Fibroblast of lung (primary cell): ENCODE data around the gene CCL13. TPM values are rescaled to one million over a fixed set of nuclear protein-coding genes. Genes with fewer than 3 reads are reported as not detected.

Experiments used
- DNase-seq, 2 donors: peaks; one replicate each; pipeline versions ENCODE4 v3.0.0 to v3.0.0-alpha.2; 2010; ENCODE audit warnings: low read depth in 2 of 2
- H2AFZ ChIP-seq: 2 replicates; pipeline ENCODE4 v1.5.1; 2012; ENCODE audit warnings: low read length, control low read depth, inconsistent platforms
- H3K27ac ChIP-seq: 2 replicates; pipeline ENCODE4 v1.5.1; 2011; ENCODE audit warnings: low read length, control low read depth; ENCODE audit not compliant: insufficient read depth
- H3K27me3 ChIP-seq: 2 replicates; pipeline ENCODE4 v1.5.1; 2011; ENCODE audit warnings: mild to moderate bottlenecking, low read length; ENCODE audit not compliant: control insufficient read depth, insufficient read depth
- H3K36me3 ChIP-seq: 2 replicates; pipeline ENCODE4 v1.5.1; 2011; ENCODE audit warnings: low read length; ENCODE audit not compliant: control insufficient read depth, insufficient read depth
- H3K4me1 ChIP-seq: 2 replicates; pipeline ENCODE4 v1.5.1; 2011; ENCODE audit warnings: low read length; ENCODE audit not compliant: control insufficient read depth, insufficient read depth; ENCODE audit errors: extremely low read depth
- H3K4me2 ChIP-seq: 2 replicates; pipeline ENCODE4 v1.5.1; 2011; ENCODE audit warnings: low read length, control low read depth; ENCODE audit not compliant: insufficient read depth; ENCODE audit errors: extremely low read depth
- H3K4me3 ChIP-seq, 4 experiments: fragments of 200-600 bp in 1 of 4; sonication (generic) in 1 of 4; replicated peaks in 1 of 4; 2 replicates each; pipeline ENCODE4 v1.5.1; 2011 to 2016; ENCODE audit warnings: low read length in 4 of 4, low read depth in 3 of 4, mild to moderate bottlenecking in 3 of 4, control low read depth in 2 of 4, inconsistent platforms in 1 of 4, mixed read lengths in 1 of 4; ENCODE audit not compliant: insufficient read depth in 1 of 4; ENCODE audit errors: control extremely low read depth in 1 of 4
- H3K79me2 ChIP-seq: 2 replicates; pipeline ENCODE4 v1.5.1; 2012; ENCODE audit warnings: mild to moderate bottlenecking, low read length, inconsistent platforms; ENCODE audit not compliant: control insufficient read depth, insufficient read depth
- H3K9ac ChIP-seq: 2 replicates; pipeline ENCODE4 v1.5.1; 2011; ENCODE audit warnings: mild to moderate bottlenecking, low read length, control low read depth; ENCODE audit not compliant: insufficient read depth
- H3K9me3 ChIP-seq: 2 replicates; pipeline ENCODE4 v1.5.1; 2012; ENCODE audit warnings: low read depth, low read length; ENCODE audit not compliant: control insufficient read depth, insufficient read depth
- H4K20me1 ChIP-seq: 2 replicates; pipeline ENCODE4 v1.5.1; 2011; ENCODE audit warnings: low read length; ENCODE audit not compliant: control insufficient read depth, insufficient read depth; ENCODE audit errors: extremely low read depth
- CTCF ChIP-seq, 2 donors: IDR thresholded peaks in 1 of 2; conservative IDR thresholded peaks in 1 of 2; 1 replicate in 1 of 2; 2 replicates in 1 of 2; pipeline ENCODE4 v1.5.1; 2011 to 2012; ENCODE audit warnings: low read length in 2 of 2, control low read depth in 1 of 2, inconsistent platforms in 1 of 2, low read depth in 1 of 2, mild to moderate bottlenecking in 1 of 2
- EZH2 ChIP-seq: IDR thresholded peaks from 2 replicates; pipeline ENCODE4 v1.5.1; 2012; ENCODE audit warnings: low read length, control low read depth, mild to moderate bottlenecking; ENCODE audit errors: missing control alignments
- polyA plus RNA-seq, 2 donors: library from polyadenylated mRNA; depleted of rRNA in 1 of 2; stranded (reverse) in 1 of 2; unstranded in 1 of 2; fragments of >200 nt; gene quantifications; 2 replicates each; pipeline ENCODE4 v1.2.1, GENCODE V29; 2011 to 2012; ENCODE audit warnings: missing spikeins in 1 of 2
- total RNA-seq: library from RNA; depleted of rRNA; stranded (reverse); fragments of >200 nt; gene quantifications from 2 replicates; pipeline ENCODE4 v1.2.1, GENCODE V29; 2014

CCL13 gene
- total and polyA plus RNA-seq, 2 donors (not counting 1 experiment from before 2014, with no cell fraction given): 1.7 TPM; not detected in 1

- H3K4me1 ChIP-seq: no peaks in the 10 kb centered on the region
- H2AFZ ChIP-seq: no peak overlapping the region
- DNase-seq: no peak
- no peak overlapping the region for H3K4me3 ChIP-seq
- no peaks in the 10 kb centered on the region for H3K79me2 ChIP-seq
- no peak overlapping the region for H3K4me2 ChIP-seq
- no peaks in the 10 kb centered on the region for H3K27me3 ChIP-seq
- H3K27ac ChIP-seq: no peak overlapping the region
- no peaks in the 10 kb centered on the region for H3K36me3 ChIP-seq
- H3K9ac ChIP-seq: no peak overlapping the region
- no peaks in the 10 kb centered on the region for H3K9me3 ChIP-seq
- TF ChIP-seq EZH2: no peak
- no peak for TF ChIP-seq CTCF (conservative IDR thresholded peaks at IDR 0.05 in 1 of 2, IDR thresholded peaks at IDR 0.05 in 1 of 2; ENCODE audit: low read depth in 1 of 2, low read length in 2 of 2)
- no peaks in the 10 kb centered on the region for H4K20me1 ChIP-seq
These were observed 28.0 kb downstream of the CCL13 start for GRCh38 chr17:34384271-34384670.

GRCh38 chr17:34384822-34385605 is 28.7 kb downstream of the CCL13 start:
- Histone ChIP-seq H3K9ac (no peak overlapping the region), H3K4me2 (no peak overlapping the region)
- TF ChIP-seq CTCF (conservative IDR thresholded peaks at IDR 0.05 in 1 of 2, IDR thresholded peaks at IDR 0.05 in 1 of 2; ENCODE audit: low read depth in 1 of 2, low read length in 2 of 2): no peak
- no peak for TF ChIP-seq EZH2

GRCh38 chr17:34386343-34386696 is 30.0 kb downstream of the CCL13 start:
- Histone ChIP-seq H3K4me1 (no peaks in the 10 kb centered on the region), H3K9me3 (no peaks in the 10 kb centered on the region), H3K4me3 (no peak overlapping the region), H3K9ac (no peak overlapping the region), H4K20me1 (no peaks in the 10 kb centered on the region), H3K27ac (no peak overlapping the region), H3K4me2 (no peak overlapping the region), H2AFZ (no peak overlapping the region), H3K27me3 (no peaks in the 10 kb centered on the region), H3K79me2 (no peaks in the 10 kb centered on the region), H3K36me3 (no peaks in the 10 kb centered on the region)
- TF ChIP-seq CTCF (conservative IDR thresholded peaks at IDR 0.05 in 1 of 2, IDR thresholded peaks at IDR 0.05 in 1 of 2; ENCODE audit: low read depth in 1 of 2, low read length in 2 of 2) (no peak), EZH2 (no peak)
- DNase-seq: no peak

More at GRCh38 chr17:34384822-34385605, 28.7 kb downstream of the CCL13 start:
- DNase-seq: no peak
- no peak overlapping the region for H3K27ac ChIP-seq
- H3K4me1 ChIP-seq: no peaks in the 10 kb centered on the region
- H3K27me3 ChIP-seq: no peaks in the 10 kb centered on the region
- H2AFZ ChIP-seq: no peak overlapping the region
- no peaks in the 10 kb centered on the region for H4K20me1 ChIP-seq
- H3K9me3 ChIP-seq: no peaks in the 10 kb centered on the region
- H3K36me3 ChIP-seq: no peaks in the 10 kb centered on the region
- no peaks in the 10 kb centered on the region for H3K79me2 ChIP-seq
- no peak overlapping the region for H3K4me3 ChIP-seq
